Adrenal gland (tissue), 5 donors: ENCODE data around the gene ANKS1A.

Experiments used
- POLR2A ChIP-seq, 2 donors: fragments of 450-650 bp; IDR thresholded peaks; one replicate each; pipeline ENCODE4 v1.6.1; 2017; ENCODE audit warnings: antibody characterized with exemption in 2 of 2, mild to moderate bottlenecking in 2 of 2, moderate library complexity in 1 of 2
- TF ChIP-seq, protein P1 (sequence below), 6 experiments: fragments of 450-650 bp in 4 of 6; fragments of 200-600 bp in 2 of 6; sonication (generic) in 1 of 6; IDR thresholded peaks; 1 replicate in 5 of 6; 2 replicates in 1 of 6; pipeline versions ENCODE4 v1.5.1 to v1.8.0; 2016 to 2021; ENCODE audit warnings: antibody characterized with exemption in 6 of 6, mild to moderate bottlenecking in 2 of 6, moderate library complexity in 1 of 6
- donor health status: DM: no; HTN: no; CAD: no.

DNA sequence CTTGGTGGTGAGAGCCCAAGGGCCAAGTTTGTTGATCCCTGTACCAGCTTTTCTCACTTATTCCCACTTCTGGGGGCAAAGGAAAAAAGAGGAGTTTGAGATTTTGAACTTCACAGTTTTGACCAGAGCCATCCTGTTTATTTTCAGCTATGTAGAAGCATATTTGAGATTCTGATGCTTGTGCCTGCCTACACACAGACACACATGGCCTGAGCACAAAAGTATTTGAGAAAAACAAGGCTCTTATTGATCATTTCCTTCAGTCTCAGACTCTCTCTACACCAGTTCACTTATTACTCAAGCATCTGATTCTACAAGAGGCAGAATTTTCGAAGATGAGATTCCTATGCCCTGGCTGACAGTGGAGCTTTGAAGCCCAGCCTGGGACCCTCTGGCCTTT, 151.3 kb downstream of the ANKS1A start:
- TF ChIP-seq, protein P1, sequence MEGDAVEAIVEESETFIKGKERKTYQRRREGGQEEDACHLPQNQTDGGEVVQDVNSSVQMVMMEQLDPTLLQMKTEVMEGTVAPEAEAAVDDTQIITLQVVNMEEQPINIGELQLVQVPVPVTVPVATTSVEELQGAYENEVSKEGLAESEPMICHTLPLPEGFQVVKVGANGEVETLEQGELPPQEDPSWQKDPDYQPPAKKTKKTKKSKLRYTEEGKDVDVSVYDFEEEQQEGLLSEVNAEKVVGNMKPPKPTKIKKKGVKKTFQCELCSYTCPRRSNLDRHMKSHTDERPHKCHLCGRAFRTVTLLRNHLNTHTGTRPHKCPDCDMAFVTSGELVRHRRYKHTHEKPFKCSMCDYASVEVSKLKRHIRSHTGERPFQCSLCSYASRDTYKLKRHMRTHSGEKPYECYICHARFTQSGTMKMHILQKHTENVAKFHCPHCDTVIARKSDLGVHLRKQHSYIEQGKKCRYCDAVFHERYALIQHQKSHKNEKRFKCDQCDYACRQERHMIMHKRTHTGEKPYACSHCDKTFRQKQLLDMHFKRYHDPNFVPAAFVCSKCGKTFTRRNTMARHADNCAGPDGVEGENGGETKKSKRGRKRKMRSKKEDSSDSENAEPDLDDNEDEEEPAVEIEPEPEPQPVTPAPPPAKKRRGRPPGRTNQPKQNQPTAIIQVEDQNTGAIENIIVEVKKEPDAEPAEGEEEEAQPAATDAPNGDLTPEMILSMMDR (IDR thresholded peaks at IDR 0.05), result no peak
- TF ChIP-seq POLR2A (IDR thresholded peaks at IDR 0.05), result no peak
